Fibroblast of the conjunctiva (primary cell): ENCODE data around the gene MAGEA11.
"Not testable (repeated sequence)": the region's sequence is repeated elsewhere in the genome, so short reads cannot be mapped to it uniquely, and the experiment has no call there.

Experiments
- DNase-seq: peaks from one replicate; pipeline ENCODE4 v3.0.0-alpha.2; 2010; ENCODE audit warnings: low read depth

Gene MAGEA11, protein sequence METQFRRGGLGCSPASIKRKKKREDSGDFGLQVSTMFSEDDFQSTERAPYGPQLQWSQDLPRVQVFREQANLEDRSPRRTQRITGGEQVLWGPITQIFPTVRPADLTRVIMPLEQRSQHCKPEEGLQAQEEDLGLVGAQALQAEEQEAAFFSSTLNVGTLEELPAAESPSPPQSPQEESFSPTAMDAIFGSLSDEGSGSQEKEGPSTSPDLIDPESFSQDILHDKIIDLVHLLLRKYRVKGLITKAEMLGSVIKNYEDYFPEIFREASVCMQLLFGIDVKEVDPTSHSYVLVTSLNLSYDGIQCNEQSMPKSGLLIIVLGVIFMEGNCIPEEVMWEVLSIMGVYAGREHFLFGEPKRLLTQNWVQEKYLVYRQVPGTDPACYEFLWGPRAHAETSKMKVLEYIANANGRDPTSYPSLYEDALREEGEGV

DNA sequence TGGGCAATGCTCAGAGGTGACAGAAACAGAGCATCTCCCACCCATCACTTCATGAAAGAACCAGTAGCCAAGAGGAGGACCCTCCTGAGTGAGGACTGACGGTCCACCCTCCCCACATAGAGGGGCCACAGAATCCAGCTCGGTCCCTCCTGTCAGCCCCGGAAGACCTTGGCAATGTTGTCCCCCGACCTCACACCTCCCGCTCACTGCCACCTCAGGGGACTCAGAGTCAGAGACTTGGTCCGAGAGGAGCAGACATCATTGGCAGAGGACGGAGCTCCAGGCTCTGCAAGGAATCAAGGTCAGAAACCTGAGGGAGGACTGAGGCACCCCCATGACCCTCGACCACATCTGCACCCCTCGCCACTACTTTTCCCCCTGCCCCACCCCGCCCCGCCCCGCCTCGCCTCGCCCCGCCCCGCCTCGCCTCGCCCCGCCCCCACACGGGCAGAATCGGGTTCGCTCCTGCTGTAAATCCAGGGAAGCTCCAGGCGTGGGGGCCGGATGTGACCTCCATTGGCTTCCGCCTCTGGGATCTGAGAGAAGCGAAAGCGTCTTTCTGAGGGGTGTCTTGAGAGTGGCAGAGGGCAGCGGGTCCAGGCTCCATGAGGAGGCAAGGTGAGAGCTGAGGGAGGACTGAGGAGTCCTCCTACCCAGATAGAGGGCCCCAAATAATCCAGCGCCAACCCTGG lies at the start of gene MAGEA11:
MAGEA11 (plus strand) TSS at position 516 of the 692 bp plus-strand sequence. CDS start 1,100 bp downstream, outside the sequence.
- DNase-seq: no peak

DNA sequence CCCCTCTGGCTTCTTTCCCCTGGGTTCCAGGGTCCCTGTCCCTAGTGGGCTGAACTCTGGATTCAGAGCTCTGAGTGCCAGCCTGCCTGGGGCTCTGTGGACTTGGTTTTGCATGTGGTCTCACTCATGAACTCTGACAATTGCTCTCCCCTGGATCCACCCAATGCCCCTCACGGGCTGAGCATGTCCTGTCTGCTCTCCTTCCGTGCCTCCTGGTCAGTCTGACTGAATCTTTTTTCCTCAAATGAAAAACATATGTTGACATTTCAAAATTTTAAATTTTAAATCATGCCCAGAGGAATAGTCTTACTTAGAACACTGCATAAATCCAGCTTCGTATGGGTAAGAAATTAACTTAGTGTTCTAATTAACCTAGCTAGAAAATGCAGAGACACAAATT lies 36.8 kb upstream of the MAGEA11 start:
- DNase-seq: not testable (repeated sequence)

DNA sequence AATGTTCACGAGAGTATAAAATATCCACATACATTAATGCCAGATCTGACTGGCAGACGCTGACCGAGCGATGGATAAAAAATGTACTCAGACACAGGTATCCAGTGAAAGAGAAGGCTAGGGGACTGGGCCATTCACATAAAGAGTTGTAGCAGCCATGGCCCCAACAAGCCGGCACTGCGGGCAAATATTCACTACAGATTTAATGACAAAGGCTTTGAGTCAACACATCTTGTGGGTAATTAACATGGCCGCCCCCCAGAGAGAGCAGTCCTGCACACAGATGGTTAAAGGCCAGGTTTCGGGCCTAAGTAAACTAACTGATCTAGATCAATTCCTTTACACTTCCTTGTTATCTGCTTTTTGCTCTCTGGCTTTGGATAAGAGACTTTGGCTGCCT lies 36.3 kb upstream of the MAGEA11 start:
- DNase-seq: not testable (repeated sequence)

DNA sequence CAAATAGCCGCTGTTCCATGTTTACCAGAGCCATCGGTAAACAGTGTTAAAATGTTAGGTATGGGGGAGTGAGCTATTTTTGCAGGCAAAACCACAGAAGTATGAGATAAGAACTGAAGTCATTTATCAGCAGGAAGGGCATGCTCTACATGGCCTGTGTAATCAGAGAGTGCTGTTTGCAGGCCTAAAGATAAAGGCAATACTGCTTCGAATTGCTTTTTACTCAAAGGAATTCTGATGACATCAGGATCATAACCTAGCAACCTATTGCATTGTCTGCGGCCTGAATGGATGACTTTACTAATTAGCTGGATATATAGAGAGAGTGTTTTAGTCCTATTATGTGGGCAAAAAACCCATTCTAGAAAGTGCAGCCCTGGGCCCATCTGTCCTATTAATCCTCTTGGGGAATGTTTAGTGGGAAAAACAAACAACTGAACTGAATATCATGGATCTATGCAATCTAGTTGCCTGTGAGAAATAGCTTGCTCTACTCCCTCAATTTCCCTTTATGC lies 32.6 kb upstream of the MAGEA11 start:
- DNase-seq: not testable (repeated sequence)

DNA sequence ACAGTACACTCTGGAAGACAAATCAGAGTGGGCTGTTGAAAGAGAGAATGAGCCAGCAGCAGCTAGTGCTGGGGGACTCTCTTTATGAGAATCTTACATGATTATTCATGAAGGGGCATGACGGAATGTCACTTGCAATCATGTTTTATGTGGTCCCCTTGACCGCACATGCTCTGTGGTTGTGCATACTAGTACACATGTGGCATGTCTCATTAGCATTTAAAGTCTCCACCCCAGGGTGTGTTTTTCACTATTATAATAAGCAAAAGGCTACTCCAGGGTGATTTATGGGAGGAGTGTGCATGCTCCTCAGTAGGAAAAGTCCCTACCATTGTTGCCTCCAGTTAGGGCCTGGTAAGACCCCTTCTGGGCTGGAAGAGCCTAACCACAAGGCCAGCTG lies 30.7 kb upstream of the MAGEA11 start:
- no peak for DNase-seq

DNA sequence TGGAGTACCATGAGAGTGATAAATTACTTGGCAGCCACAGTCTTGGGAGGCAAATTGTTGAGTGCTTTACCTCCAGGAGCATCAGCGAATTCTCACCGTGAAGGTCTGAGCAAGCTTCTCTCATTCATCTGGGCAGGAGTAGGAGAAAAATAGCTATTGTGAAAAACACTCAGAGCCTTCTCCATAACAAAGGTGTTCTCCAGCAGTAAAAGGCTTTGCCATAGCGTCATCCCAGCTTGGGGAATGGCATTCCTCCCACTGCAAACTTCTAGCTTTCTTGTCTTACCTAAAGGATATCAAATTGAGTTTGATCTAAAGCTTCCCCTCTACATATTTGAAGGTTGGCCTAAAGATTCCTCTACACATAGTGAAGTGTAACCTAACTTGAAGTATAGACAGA lies 29.8 kb upstream of the MAGEA11 start:
- no peak for DNase-seq

DNA sequence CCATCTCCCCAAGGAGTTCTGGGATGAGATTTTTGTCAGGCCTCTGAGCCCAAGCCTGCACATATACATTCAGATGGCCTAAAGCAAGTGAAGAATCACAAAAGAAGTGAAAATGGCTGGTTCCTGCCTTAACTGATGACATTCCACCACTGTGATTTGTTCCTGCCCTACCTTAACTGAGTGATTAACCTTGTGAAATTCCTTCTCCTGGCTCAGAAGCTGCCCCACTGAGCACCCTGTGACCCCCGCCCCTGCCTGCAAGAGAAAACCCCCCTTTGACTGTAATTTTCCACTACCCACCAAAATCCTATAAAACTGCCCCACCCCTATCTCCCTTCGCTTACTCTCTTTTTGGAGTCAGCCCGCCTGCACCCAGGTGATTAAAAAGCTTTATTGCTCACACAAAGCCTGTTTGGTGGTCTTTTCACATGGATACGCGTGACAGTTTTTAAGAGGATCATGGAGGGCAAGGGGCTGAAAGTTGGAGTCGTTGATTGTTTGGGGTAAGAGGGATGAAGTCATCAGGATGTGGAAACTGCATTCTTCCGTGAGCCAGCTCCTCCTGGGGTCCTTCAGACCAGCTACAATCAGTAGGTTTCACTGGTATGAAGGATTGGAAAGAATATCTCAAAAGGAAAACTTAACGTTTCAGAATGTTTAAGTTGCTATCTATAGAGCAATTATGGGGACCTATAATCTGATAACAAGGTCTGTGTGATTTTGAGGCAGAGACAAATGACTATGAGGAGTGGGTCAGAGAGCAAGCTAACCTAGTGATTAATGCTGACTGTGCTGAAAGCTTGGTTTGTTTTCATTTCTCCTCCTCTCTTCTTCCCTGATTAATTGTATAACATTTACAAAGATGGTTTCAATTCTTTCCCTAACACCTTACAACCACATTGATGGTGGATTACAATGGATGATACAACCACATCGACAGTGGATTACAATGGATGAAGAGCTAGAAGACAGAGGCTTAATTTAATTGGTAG lies 28.6 kb upstream of the MAGEA11 start:
- no peak for DNase-seq

DNA sequence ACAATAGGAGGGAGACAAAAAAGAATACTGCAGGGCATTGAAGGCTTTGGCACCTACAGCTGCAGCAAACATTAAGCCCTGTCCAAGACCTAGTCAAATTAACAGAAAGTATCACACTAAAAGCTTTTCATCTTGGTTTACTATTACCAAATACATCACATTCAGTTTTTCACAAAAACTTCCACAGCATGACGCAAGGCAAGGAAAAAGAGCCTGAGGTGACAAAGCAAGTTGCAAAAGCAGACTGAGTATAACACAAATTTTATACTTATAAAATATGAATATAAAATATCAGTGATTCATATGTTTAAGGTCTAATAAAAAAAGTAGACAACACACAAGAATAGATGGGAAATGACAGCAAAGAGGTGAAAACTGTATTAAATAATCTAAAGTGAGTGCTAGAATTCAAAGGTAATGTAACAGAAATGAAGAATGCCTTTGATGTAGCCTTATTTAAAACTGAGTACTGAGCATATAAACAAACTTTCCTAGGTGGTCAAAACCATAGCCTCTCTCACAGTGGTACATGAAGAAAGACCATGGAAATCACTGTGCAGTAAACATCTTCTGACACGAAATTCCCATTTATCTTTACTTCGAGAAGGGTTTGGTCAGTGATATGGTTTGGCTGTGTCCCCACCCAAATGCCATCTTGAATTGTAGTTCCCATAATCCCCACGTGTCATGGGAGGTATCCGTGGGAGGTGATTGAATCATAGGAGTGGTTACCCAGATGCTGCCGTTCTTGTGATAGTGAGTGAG lies 27.7 kb upstream of the MAGEA11 start:
- DNase-seq: no peak

DNA sequence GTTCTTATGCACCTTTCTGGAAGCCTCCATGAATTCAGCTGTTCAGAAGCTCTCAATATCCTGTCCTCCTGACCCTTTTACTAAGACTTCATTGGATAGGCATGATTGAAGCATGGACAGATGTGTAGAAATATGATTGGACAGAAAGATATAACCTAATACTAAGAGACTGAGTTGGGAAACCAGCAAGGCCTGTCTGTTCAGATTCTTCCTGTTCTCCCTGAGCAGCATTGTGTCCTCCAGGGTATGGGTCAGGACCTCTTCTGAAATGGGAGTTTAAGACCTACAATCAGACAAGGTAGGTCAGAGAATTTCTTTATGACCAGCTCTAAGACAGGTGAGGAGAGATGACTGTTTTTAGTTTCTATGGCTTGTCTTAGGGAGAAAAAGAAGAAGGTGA lies 23.9 kb upstream of the MAGEA11 start:
- no peak for DNase-seq

DNA sequence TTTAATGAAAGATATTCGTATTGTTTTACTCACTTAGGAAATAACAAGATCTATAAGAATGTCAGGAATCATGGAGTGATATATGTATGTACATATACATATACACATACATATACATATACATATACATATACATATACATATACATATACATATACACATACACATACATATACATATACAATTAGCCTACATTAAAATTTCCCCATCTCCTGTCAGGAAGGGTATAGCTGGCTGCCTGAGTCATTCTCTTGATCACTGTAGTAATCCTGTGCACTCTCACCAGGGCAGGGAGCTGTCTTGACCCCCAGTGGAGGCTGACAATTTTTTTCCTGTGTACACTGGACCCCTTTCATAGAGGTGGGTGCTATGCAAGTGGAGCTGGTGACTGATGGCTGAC lies 23.3 kb upstream of the MAGEA11 start:
- no peak for DNase-seq

DNA sequence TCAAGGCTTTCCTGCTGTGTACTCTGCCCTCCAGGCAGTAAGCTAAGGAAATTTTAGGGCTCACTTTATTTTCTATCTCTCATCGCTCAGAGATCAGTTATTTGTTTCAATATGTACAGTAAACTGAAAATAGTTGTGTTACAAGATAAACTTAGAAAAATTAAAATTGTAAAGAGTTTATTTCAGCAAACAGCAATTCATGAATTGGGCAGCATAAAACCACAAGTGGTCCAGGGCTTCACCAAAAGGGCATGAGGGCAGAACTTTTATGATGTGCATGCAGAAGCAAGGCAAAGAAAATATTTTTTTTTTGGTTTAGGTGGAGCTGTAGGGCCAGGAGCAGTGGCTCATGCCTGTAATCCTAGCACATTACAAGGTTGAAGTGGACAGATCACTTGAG lies 20.1 kb upstream of the MAGEA11 start:
- DNase-seq: no peak

DNA sequence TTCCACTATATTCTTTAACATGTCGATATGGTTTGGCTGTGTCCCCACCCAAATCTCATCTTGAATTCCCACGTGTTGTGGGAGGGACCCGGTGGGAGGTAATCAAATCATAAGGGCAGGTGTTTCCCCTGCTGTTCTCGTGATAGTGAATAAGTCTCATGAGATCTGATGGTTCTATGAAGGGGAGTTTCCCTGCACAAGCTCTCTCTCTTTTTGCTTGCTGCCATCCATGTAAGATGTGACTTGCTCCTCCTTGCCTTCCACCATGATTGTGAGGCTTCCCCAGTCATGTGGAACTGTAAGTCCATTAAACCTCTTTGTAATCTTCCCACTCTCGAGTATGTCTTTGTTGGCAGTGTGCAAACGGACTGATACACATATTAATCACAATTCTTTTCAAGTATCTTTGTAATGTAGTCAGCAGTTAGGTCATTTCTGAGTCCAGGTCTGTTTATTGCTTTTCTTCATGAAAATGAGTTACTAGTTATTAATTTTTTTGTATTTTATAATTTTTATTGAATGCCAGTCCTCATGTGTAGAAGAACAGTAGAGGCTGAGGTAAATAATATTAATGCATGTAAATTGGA lies 19.1 kb upstream of the MAGEA11 start:
- DNase-seq: not testable (repeated sequence)

DNA sequence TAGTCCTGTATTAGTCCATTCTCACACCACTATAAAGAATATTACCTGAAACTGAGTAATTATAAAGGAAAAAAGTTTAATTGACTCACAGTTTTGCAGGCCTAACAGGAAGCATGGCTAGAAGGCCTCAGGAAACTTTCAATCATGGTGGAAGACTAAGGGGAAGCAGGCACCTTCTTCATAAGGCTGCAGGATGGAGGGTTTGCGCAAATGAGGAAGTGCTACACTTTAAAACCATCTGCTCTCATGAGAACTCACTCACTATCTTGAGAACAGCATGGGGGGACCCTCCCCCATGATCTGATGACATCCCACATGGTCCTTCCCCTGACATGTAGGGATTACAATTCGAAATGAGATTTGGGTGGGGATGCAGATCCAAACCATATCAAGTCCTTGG lies 12.1 kb upstream of the MAGEA11 start:
- DNase-seq: no peak

DNA sequence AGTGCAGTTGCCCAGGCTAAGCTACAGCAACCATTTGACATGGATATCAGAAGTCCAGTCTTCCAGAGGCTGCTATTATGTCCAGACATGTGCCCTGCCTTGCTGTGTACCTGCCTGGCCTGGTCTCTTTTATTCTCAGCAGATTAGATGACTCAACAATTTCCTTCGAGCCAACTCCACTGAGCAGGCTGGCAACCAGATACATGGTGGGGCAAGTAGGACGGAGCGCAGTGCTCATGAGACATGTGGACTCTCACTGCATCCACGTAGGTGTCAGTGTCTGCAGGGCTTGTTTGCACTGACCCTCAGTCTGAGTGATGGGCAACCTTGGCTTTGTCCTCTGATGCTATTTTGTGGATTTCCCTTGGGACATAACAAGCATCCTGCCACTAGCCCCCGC lies 7.2 kb upstream of the MAGEA11 start:
- DNase-seq: no peak

DNA sequence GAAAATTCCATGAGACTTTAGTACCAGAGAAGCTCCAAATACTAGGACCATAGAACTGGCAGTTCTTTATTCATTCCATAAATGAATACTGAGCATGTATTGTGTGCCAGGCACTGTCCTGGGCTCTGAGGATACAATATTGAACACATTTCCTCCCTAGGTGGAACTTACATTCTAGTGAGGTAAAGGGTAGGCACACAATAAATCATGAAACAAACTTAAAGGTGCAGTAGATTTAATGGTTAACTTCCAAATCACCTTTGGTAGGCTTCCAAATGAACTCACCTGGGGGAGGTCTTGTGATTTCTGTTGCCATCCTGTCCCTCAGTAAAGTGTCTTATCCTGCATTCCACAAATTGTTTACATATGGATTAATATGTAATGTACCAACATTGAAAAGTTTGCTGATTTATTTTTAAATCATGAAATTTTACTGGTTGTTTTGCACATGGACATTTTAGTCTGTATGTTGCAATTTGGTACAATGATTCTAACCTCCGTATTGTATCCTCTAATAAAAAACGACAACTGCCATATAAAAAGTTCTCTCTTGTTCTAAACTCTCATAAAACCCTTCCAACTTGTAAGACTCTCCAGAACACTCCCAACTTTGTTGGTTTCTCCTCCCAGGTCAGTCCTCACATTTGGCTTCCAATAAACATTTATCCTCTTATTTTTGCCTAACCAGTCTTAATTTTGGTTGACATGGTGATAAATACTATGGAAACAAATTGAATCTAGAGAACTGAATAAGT lies 4.5 kb upstream of the MAGEA11 start:
- DNase-seq: no peak

DNA sequence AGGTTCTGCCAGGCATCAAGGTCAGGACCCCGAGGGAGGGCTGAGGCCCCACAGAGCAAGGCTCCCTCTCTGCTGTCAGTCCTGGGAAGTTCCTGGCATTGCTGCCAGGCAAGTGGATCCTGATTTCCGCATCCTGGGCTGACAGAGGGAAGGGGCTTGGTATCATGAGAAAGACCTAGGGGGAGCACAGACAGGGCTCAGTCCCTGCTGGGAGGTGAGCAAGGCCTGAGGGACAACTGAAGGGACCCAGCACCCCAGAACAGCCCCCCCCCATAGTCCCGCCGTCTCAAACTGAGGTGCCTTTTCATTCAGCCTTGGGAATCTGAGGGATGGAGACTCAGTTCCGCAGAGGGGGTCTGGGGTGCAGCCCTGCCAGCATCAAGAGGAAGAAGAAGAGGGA lies 971 bp downstream of the MAGEA11 start:
- DNase-seq: no peak

DNA sequence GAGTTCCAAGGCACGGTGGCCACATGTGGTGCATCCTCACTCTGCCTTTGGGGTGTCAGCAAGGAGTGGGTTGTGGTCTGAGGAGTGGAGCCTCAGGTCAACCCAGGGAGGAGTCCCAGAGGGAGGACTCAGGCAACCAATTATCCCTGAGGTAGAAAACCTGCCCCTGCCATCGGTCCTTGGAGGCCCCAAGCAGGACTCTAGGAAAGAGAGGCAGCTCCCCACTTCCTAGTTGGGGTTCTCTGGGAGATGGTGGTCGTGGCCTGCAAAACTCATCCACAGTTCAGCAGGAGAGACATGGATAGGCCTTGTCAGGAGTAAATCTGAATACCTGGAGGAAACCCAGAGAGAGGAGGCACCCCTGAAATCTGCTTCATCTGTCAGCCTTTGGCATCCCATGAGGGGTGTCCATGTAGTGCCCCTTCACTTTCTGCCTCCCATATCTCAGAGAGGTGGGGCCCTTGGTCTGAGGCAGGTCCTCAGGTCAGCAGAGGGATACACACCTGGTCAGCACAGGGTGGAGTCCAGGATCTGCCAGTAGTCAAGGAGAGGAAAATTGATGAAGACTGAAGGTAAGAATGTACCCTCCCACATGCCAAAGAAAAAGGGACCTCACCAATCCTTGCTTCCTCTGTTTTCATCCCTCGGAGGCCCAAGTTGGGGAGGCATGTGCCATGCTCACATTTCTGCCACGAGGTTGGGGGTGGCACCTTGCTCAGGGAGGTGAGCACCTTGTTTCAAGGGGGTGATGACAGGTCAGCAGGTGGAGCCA lies 1.6 kb downstream of the MAGEA11 start:
- no peak for DNase-seq

DNA sequence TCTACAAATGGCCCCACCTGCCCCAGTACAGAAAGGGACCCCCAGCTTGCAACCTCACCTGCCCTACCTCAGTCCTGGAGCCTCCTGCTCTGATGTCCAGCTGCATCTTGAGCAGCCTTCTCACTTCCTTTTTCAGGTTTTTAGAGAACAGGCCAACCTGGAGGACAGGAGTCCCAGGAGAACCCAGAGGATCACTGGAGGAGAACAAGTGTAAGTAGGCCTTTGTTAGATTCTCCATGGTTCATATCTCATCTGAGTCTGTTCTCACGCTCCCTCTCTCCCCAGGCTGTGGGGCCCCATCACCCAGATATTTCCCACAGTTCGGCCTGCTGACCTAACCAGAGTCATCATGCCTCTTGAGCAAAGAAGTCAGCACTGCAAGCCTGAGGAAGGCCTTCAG lies 3.6 kb downstream of the MAGEA11 start:
- no peak for DNase-seq

DNA sequence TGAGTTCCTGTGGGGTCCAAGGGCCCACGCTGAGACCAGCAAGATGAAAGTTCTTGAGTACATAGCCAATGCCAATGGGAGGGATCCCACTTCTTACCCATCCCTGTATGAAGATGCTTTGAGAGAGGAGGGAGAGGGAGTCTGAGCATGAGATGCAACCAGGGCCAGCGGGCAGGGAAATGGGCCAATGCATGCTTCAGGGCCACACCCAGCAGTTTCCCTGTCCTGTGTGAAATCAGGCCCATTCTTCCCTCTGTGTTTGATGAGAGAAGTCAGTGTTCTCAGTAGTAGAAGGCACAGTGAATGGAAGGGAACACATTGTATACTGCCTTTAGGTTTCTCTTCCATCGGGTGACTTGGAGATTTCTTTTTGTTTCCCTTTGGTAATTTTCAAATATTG lies 4.8 kb downstream of the MAGEA11 start:
- no peak for DNase-seq
